ENCODE results near the gene NRP2.

DNA sequence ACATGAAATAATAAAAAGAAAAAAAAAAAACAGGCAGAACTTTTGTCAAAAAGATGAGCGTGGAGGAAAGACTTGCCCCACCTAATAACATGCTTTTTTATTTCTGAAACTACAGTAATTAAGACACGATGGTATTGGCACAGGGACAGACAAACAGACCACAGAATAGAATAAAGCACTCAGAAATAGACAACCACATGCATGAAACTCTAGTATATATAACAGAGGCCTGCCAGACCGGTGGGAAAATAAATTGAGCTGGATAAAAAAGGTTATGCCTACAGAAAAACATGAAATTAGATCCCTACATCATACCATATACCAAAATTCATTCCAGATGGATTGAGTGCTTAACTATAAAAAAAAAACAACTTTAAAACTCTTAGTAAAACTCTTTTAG lies 163.1 kb downstream of the NRP2 start:
- TF ChIP-seq, protein P1, sequence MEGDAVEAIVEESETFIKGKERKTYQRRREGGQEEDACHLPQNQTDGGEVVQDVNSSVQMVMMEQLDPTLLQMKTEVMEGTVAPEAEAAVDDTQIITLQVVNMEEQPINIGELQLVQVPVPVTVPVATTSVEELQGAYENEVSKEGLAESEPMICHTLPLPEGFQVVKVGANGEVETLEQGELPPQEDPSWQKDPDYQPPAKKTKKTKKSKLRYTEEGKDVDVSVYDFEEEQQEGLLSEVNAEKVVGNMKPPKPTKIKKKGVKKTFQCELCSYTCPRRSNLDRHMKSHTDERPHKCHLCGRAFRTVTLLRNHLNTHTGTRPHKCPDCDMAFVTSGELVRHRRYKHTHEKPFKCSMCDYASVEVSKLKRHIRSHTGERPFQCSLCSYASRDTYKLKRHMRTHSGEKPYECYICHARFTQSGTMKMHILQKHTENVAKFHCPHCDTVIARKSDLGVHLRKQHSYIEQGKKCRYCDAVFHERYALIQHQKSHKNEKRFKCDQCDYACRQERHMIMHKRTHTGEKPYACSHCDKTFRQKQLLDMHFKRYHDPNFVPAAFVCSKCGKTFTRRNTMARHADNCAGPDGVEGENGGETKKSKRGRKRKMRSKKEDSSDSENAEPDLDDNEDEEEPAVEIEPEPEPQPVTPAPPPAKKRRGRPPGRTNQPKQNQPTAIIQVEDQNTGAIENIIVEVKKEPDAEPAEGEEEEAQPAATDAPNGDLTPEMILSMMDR (IDR thresholded peaks at IDR 0.05; ENCODE audit: insufficient read depth, low read depth, low read length), result no peak
- no peak for TF ChIP-seq EZH2 (IDR thresholded peaks at IDR 0.05; ENCODE audit: insufficient read depth, low read length)

All from astrocyte (in vitro differentiated cells and primary cell).